ENCODE measurements around the gene OXLD1. TPM values are rescaled to one million over a fixed set of nuclear protein-coding genes. Genes with fewer than 3 reads are reported as not detected.
"Not testable (repeated sequence)": the region's sequence is repeated elsewhere in the genome, so short reads cannot be mapped to it uniquely, and the experiment has no call there.

OXLD1 gene
- total RNA-seq, 4 donors from 2014 or later = 24.5 to 40.5 (median 31.1) TPM

DNA sequence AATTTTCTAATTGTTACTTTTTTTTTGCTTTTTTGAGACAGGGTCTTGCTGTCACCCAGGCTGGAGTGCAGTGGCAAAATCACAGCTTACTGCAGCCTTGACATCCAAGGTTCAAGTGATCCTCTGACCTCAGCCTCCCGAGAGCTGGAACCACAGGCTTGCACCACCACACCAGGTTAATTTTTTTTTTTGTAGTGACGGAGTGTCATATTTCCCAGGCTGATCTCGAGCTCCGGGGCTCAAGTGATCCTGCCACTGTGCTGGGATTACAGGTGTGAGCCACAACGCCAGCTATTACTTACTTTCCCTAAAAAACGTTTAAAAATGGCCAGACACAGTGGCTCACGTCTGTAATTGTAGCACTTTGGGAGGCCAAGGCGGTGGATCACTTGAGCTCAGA lies 36.1 kb downstream of the OXLD1 start:
- H3K27ac ChIP-seq (replicated peaks in 1 of 4) = no peak overlapping the region
- H3K4me1 ChIP-seq = peaks cover 21 to 26% (median 21%) of the 10 kb centered on the region in 4 donors
- DNase-seq (ENCODE audit: extremely low spot score) = no peak
- H3K9me3 ChIP-seq = no peaks in the 10 kb centered on the region
- peaks cover 42 to 52% (median 47%) of the 10 kb centered on the region in 4 donors for H3K36me3 ChIP-seq
- no peaks in the 10 kb centered on the region for H3K27me3 ChIP-seq
- intact Hi-C loops (cut with DNase I) = no loop called here
- no peak overlapping the region for H3K4me3 ChIP-seq
- WGBS = 87% methylated on average over 8 of the region's 8 CpGs
- TF ChIP-seq POLR2AphosphoS5 (IDR thresholded peaks at IDR 0.05) (no peak), POLR2A (IDR thresholded peaks at IDR 0.05; ENCODE audit: low read depth) (no peak), EP300 (IDR thresholded peaks at IDR 0.05) (no peak)
- TF ChIP-seq, protein P1, sequence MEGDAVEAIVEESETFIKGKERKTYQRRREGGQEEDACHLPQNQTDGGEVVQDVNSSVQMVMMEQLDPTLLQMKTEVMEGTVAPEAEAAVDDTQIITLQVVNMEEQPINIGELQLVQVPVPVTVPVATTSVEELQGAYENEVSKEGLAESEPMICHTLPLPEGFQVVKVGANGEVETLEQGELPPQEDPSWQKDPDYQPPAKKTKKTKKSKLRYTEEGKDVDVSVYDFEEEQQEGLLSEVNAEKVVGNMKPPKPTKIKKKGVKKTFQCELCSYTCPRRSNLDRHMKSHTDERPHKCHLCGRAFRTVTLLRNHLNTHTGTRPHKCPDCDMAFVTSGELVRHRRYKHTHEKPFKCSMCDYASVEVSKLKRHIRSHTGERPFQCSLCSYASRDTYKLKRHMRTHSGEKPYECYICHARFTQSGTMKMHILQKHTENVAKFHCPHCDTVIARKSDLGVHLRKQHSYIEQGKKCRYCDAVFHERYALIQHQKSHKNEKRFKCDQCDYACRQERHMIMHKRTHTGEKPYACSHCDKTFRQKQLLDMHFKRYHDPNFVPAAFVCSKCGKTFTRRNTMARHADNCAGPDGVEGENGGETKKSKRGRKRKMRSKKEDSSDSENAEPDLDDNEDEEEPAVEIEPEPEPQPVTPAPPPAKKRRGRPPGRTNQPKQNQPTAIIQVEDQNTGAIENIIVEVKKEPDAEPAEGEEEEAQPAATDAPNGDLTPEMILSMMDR (IDR thresholded peaks at IDR 0.05) = no peak

DNA sequence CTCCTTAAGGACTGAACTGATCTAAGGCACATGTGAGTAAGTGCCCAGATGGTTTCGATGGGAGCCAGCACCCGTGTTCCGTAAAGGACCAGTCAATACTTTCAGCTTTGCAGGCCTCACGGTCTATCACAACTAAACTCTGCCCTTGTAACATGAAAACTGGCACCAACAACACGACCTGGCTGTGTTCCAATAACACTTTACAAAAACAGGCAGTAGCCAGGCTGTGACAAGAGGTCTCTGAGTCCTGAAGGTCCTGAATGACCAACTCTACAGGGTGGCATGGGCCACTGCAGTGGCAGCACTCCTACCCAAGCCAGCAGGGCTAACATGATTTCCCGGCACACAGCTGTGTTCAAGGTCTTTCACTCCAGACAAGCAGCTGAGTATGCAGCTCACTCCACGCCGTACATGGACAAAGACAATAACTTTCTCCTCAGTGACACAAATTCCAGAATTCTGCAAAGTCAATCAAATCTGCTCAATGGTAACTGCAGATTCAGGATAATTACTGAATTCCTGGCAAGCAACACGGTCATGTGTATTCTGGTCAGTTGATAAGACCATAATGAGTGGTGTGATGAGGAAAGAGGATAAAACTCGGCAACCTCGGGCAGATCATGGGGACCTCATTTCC lies 44.8 kb downstream of the OXLD1 start:
- 89% methylated on average over 11 of the region's 11 CpGs for WGBS
- Histone ChIP-seq H3K4me1 (peaks cover 0 to 6% (median 4%) of the 10 kb centered on the region in 4 donors), H3K4me3 (no peak overlapping the region), H3K9me3 (no peaks in the 10 kb centered on the region), H3K27ac (replicated peaks in 1 of 4) (no peak overlapping the region), H3K36me3 (peaks cover 67 to 91% (median 78%) of the 10 kb centered on the region in 4 donors), H3K27me3 (no peaks in the 10 kb centered on the region)
- TF ChIP-seq POLR2AphosphoS5 (IDR thresholded peaks at IDR 0.05) (no peak), EP300 (IDR thresholded peaks at IDR 0.05) (no peak), POLR2A (IDR thresholded peaks at IDR 0.05; ENCODE audit: low read depth) (no peak)
- TF ChIP-seq, protein P1 (IDR thresholded peaks at IDR 0.05) = no peak
- intact Hi-C loops (cut with DNase I) = no loop called here
- no peak for DNase-seq (ENCODE audit: extremely low spot score)

DNA sequence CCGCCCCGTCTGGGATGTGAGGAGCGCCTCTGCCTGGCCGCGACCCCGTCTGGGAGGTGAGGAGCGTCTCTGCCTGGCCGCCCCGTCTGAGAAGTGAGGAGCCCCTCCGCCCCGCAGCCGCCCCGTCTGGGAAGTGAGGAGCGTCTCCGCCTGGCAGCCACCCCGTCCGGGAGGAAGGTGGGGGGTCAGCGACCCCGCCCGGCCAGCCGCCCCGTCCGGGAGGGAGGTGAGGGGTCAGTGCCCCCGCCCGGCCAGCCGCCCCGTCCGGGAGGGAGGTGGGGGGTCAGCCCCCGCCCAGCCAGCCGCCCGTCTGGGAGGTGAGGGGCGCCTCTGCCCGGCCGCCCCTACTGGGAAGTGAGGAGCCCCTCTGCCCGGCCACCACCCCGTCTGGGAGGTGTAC lies 48.1 kb downstream of the OXLD1 start:
- peaks cover 39 to 78% (median 69%) of the 10 kb centered on the region in 4 donors for H3K36me3 ChIP-seq
- intact Hi-C loops (cut with DNase I) = not testable (repeated sequence)

DNA sequence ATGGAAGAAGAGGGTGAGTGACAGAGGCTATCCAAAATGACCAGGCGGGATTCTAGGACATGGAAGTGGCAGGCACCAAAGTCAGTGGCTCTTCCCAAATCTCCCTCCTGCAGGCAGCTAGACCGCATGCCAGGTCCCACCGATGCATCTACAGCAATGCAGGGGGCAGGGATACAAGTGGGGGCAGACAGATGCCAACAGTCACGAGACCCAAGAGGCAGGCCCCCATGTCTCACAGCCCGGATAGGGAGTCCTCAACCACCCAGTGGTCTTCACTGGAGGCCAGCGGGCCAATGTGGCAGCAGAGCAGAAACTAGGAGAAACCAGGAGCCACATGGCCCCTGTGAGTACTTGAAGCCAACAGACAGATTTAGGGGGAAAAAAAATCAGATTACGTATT lies 49.5 kb downstream of the OXLD1 start:
- H3K4me1 ChIP-seq = peaks cover 20 to 39% (median 30%) of the 10 kb centered on the region in 4 donors
- H3K27ac ChIP-seq (replicated peaks in 1 of 4) = no peak overlapping the region
- intact Hi-C loops (cut with DNase I) = no loop called here
- H3K4me3 ChIP-seq = no peak overlapping the region
- no peak for DNase-seq (ENCODE audit: extremely low spot score)
- no peaks in the 10 kb centered on the region for H3K27me3 ChIP-seq
- H3K36me3 ChIP-seq = peaks cover 45 to 79% (median 71%) of the 10 kb centered on the region in 4 donors
- no peaks in the 10 kb centered on the region for H3K9me3 ChIP-seq
- no peak for TF ChIP-seq POLR2A (IDR thresholded peaks at IDR 0.05; ENCODE audit: low read depth)
- no peak for TF ChIP-seq EP300 (IDR thresholded peaks at IDR 0.05)
- no peak for TF ChIP-seq POLR2AphosphoS5 (IDR thresholded peaks at IDR 0.05)
- TF ChIP-seq, protein P1 (IDR thresholded peaks at IDR 0.05) = no peak
- whole genome bisulfite sequencing = 50% methylated on average over 6 of the region's 7 CpGs

More for the DNA sequence above, 48.1 kb downstream of the OXLD1 start:
- H3K4me3 ChIP-seq; H3K9me3 ChIP-seq; H3K27ac ChIP-seq (replicated peaks in 1 of 4); H3K27me3 ChIP-seq; DNase-seq (ENCODE audit: extremely low spot score): not testable (repeated sequence)
- peaks cover 20 to 30% (median 25%) of the 10 kb centered on the region in 4 donors for H3K4me1 ChIP-seq
- WGBS = no CpG with 5 or more reads among the region's 36 CpGs

DNA sequence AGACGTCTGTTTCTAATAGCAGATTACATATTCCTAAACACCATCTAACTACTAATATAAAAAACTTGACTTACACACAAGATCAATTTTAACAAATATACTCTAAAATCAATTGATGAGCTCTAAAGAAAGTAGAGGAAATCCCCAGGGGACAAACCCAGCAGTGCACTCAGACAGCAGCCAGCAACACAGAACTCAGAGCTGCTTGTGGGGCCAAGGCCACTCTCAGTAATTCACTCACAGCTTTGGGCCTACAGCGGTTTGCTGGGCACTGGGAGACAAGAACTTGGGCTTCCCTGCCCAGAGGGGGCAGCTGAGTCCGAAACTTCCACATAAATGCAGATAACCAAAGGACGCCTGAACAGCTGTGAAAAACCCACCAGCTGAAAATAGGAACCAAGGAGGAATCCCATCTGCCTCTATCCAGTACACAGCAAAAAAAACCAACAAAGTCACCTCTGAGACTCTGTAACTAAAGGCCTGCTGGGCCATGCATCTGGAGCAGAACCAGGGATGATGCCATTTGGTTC lies 50.9 kb downstream of the OXLD1 start:
- H3K4me3 ChIP-seq = no peak overlapping the region
- no peaks in the 10 kb centered on the region for H3K27me3 ChIP-seq
- TF ChIP-seq POLR2A (IDR thresholded peaks at IDR 0.05; ENCODE audit: low read depth) = no peak
- peaks cover 20 to 33% (median 25%) of the 10 kb centered on the region in 4 donors for H3K4me1 ChIP-seq
- H3K27ac ChIP-seq (replicated peaks in 1 of 4) = no peak overlapping the region
- intact Hi-C loops (cut with DNase I) = no loop called here
- 93% methylated on average over 4 of the region's 4 CpGs for WGBS
- H3K9me3 ChIP-seq = no peaks in the 10 kb centered on the region
- DNase-seq (ENCODE audit: extremely low spot score) = no peak
- peaks cover 33 to 74% (median 67%) of the 10 kb centered on the region in 4 donors for H3K36me3 ChIP-seq

Small RNAs within 50 kb of the gene (small RNA-seq; reads per million reads assigned to genes)
- gene MIR6786 = 0 to 0.84 (median 0.17) reads per million in 3 donors

Other genes with a start within 250 kb of the OXLD1 start
- gene ACTG1, start 153.8 kb downstream of the OXLD1 start, total RNA-seq = 1,000 to 10,000 TPM in 3 of 4 donors, 100 to 1,000 TPM in 1; 972 to 1,850 (median 1,126) TPM
- 1 to 10 TPM; 1.2 to 2.4 (median 1.7) TPM for gene FSCN2, start 138.2 kb downstream of the OXLD1 start, total RNA-seq
- gene FAAP100, start 114.3 kb downstream of the OXLD1 start, total RNA-seq = 10 to 100 TPM; 13.7 to 33.3 (median 18.6) TPM
- 10 to 100 TPM; 58.1 to 86.6 (median 65.7) TPM for gene NPLOC4, start 29.5 kb downstream of the OXLD1 start, total RNA-seq
- gene TSPAN10, start 29.4 kb downstream of the OXLD1 start, total RNA-seq = under 1 TPM in 2 of 4 donors, not detected in 2; 0.32 to 0.92 TPM
- gene PDE6G, start 10.1 kb downstream of the OXLD1 start, total RNA-seq = under 1 TPM in 1 of 4 donors, not detected in 3; 0.98 TPM
- 10 to 100 TPM in 3 of 4 donors, 1 to 10 TPM in 1; 8.9 to 14.1 (median 12.6) TPM for gene CCDC137, start 132 bp upstream of the OXLD1 start, total RNA-seq
- 10 to 100 TPM; 23.7 to 38.3 (median 27.3) TPM for gene ARL16, start 17.2 kb upstream of the OXLD1 start, total RNA-seq
- gene HGS, start 17.4 kb upstream of the OXLD1 start, total RNA-seq = 10 to 100 TPM; 47.8 to 99.1 (median 65.5) TPM
- 10 to 100 TPM; 24.5 to 47.9 (median 39.2) TPM for gene MRPL12, start 36.8 kb upstream of the OXLD1 start, total RNA-seq
- gene SLC25A10, start 45.7 kb upstream of the OXLD1 start, total RNA-seq = 1 to 10 TPM; 2.1 to 5.5 (median 4.8) TPM
- under 1 TPM in 2 of 4 donors, not detected in 2; 0.17 to 0.40 TPM for gene GCGR, start 137.5 kb upstream of the OXLD1 start, total RNA-seq
- 100 to 1,000 TPM in 3 of 4 donors, 10 to 100 TPM in 1; 83.5 to 146 (median 114) TPM for gene MCRIP1, start 166.7 kb upstream of the OXLD1 start, total RNA-seq
- not detected for gene PPP1R27, start 168.4 kb upstream of the OXLD1 start, total RNA-seq
- gene P4HB, start 193.9 kb upstream of the OXLD1 start, total RNA-seq = 100 to 1,000 TPM; 269 to 334 (median 313) TPM
- gene ARHGDIA, start 204.7 kb upstream of the OXLD1 start, total RNA-seq = 100 to 1,000 TPM; 115 to 229 (median 202) TPM
- 10 to 100 TPM; 44.0 to 67.7 (median 56.5) TPM for gene ALYREF, start 225.0 kb upstream of the OXLD1 start, total RNA-seq
- gene ANAPC11, start 225.1 kb upstream of the OXLD1 start, total RNA-seq = 100 to 1,000 TPM; 131 to 139 (median 135) TPM
- gene NPB, start 235.6 kb upstream of the OXLD1 start, total RNA-seq = 1 to 10 TPM in 1 of 4 donors, under 1 TPM in 1, not detected in 2; 0.78 to 1.8 TPM
- 10 to 100 TPM; 27.4 to 38.7 (median 33.3) TPM for gene PCYT2, start 244.8 kb upstream of the OXLD1 start, total RNA-seq